Measurements from ENCODE around the gene PRAMEF20. TPM values are rescaled to one million over a fixed set of nuclear protein-coding genes. Genes with fewer than 3 reads are reported as not detected.

The PRAMEF20 gene
- total RNA-seq, 2 experiments from 2014 or later, result not detected

- TF ChIP-seq, protein P1, sequence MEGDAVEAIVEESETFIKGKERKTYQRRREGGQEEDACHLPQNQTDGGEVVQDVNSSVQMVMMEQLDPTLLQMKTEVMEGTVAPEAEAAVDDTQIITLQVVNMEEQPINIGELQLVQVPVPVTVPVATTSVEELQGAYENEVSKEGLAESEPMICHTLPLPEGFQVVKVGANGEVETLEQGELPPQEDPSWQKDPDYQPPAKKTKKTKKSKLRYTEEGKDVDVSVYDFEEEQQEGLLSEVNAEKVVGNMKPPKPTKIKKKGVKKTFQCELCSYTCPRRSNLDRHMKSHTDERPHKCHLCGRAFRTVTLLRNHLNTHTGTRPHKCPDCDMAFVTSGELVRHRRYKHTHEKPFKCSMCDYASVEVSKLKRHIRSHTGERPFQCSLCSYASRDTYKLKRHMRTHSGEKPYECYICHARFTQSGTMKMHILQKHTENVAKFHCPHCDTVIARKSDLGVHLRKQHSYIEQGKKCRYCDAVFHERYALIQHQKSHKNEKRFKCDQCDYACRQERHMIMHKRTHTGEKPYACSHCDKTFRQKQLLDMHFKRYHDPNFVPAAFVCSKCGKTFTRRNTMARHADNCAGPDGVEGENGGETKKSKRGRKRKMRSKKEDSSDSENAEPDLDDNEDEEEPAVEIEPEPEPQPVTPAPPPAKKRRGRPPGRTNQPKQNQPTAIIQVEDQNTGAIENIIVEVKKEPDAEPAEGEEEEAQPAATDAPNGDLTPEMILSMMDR (IDR thresholded peaks at IDR 0.05), result no peak
- POLR2A ChIA-PET, result no interaction called here
- no peaks in the 10 kb centered on the region for H3K9me3 Mint-ChIP-seq
These were observed 33.2 kb downstream of the PRAMEF20 start for GRCh38 chr1:13443335-13443979.

DNA sequence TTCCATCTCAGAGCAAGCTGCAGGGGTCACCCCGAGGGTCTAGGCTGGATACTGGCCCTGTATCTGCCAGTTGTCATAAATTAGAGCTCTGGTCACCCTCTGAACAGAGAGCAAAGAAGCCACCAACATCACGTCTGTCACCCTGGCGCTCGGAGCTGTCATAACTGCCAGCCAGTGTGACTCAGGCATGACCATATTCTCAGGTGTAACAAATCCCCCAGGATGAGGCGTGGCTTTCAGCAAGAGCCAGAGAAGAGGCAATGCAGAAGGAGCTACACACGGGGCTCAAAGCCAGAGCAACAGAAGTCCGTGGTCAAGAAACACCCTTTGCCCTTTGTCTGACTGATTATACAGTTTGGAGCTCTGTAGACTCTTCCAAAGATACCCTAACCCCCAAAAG is 40.0 kb downstream of the PRAMEF20 start:
- H3K36me3 Mint-ChIP-seq (ENCODE audit: low read depth), result no peaks in the 10 kb centered on the region
- POLR2A ChIA-PET, result no interaction called here
- no peaks in the 10 kb centered on the region for H3K27me3 Mint-ChIP-seq
- H3K9me3 Mint-ChIP-seq, result no peaks in the 10 kb centered on the region
- no peak overlapping the region for H3K4me3 Mint-ChIP-seq
- H3K27ac Mint-ChIP-seq, result no peak overlapping the region
- no peaks in the 10 kb centered on the region for H3K4me1 Mint-ChIP-seq (ENCODE audit: low read depth)
- no peak for DNase-seq
- CTCF ChIA-PET, result no interaction called here
- intact Hi-C loops (cut with micrococcal nuclease), result no loop called here
- TF ChIP-seq, protein P1 (IDR thresholded peaks at IDR 0.05), result no peak
- no peak for ATAC-seq

More at GRCh38 chr1:13443335-13443979, 33.2 kb downstream of the PRAMEF20 start:
- ATAC-seq (no peak), DNase-seq (no peak)
- H3K4me1 Mint-ChIP-seq (ENCODE audit: low read depth), result no peaks in the 10 kb centered on the region
- H3K27me3 Mint-ChIP-seq, result no peaks in the 10 kb centered on the region
- no peak overlapping the region for H3K4me3 Mint-ChIP-seq
- CTCF ChIA-PET, result no interaction called here
- no peaks in the 10 kb centered on the region for H3K36me3 Mint-ChIP-seq (ENCODE audit: low read depth)
- intact Hi-C loops (cut with micrococcal nuclease), result no loop called here
- no peak overlapping the region for H3K27ac Mint-ChIP-seq

- H3K27ac Mint-ChIP-seq, result no peak overlapping the region
- ChIA-PET CTCF (no interaction called here), POLR2A (no interaction called here)
- DNase-seq (no peak), ATAC-seq (no peak)
- intact Hi-C loops (cut with micrococcal nuclease), result no loop called here
- H3K4me3 Mint-ChIP-seq, result no peak overlapping the region
- H3K4me1 Mint-ChIP-seq (ENCODE audit: low read depth), result no peaks in the 10 kb centered on the region
- no peaks in the 10 kb centered on the region for H3K9me3 Mint-ChIP-seq
- no peaks in the 10 kb centered on the region for H3K27me3 Mint-ChIP-seq
- no peaks in the 10 kb centered on the region for H3K36me3 Mint-ChIP-seq (ENCODE audit: low read depth)
- TF ChIP-seq, protein P1 (IDR thresholded peaks at IDR 0.05), result no peak
These were observed 41.2 kb downstream of the PRAMEF20 start for GRCh38 chr1:13451399-13451965.

DNA sequence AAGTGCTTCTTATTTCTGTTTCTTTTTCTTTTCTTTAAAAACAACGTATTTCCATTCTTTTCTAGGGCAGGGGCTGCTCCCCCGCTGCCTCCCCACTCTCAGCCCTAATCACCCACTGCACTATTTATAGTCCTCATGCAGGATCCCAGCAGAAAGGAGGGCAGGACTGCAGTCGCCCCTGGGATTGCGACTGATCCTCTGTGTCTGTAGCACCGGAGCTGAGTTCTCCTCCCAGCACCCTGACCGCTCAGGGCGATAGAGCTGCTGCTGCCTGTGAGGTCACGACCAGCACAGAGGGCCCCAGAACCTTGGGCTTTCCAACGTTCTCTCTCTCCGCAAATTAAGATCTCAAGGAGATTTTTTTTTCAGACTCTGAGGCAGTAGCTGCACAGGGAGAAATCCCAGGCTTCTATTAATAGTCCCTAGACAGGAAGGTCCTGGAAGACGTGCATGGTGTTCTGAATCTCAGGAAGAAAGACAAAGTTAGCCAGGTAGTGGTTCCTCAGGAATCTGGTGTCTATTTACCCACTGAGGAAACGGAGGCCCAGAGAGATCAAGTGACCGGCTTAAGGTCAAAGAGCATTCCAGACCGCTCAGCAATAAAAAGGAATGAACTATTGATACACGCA is 46.8 kb downstream of the PRAMEF20 start:
- intact Hi-C loops (cut with micrococcal nuclease), result no loop called here
- TF ChIP-seq, protein P1 (IDR thresholded peaks at IDR 0.05), result no peak
- CTCF ChIA-PET, result no interaction called here
- H3K4me3 Mint-ChIP-seq, result no peak overlapping the region
- POLR2A ChIA-PET, result no interaction called here
- H3K27ac Mint-ChIP-seq, result no peak overlapping the region
- no peaks in the 10 kb centered on the region for H3K36me3 Mint-ChIP-seq (ENCODE audit: low read depth)
- H3K4me1 Mint-ChIP-seq (ENCODE audit: low read depth), result no peaks in the 10 kb centered on the region
- H3K9me3 Mint-ChIP-seq, result no peaks in the 10 kb centered on the region
- H3K27me3 Mint-ChIP-seq, result peaks cover 2% of the 10 kb centered on the region
- no peak for DNase-seq
- ATAC-seq, result no peak

- intact Hi-C loops (cut with micrococcal nuclease), result no loop called here
- H3K27ac Mint-ChIP-seq, result no peak overlapping the region
- H3K4me3 Mint-ChIP-seq, result no peak overlapping the region
- ATAC-seq (no peak), DNase-seq (no peak)
- no peaks in the 10 kb centered on the region for H3K9me3 Mint-ChIP-seq
- TF ChIP-seq, protein P1 (IDR thresholded peaks at IDR 0.05), result no peak
- no peaks in the 10 kb centered on the region for H3K27me3 Mint-ChIP-seq
- no peaks in the 10 kb centered on the region for H3K36me3 Mint-ChIP-seq (ENCODE audit: low read depth)
- no peaks in the 10 kb centered on the region for H3K4me1 Mint-ChIP-seq (ENCODE audit: low read depth)
- CTCF ChIA-PET, result no interaction called here
- POLR2A ChIA-PET, result interaction anchor here (0.6 kb wide), 1 partner anchor 489 kb away, joined by 4 read pairs; no protein-coding TSS in a partner anchor
These were observed 51.7 kb downstream of the PRAMEF20 start for GRCh38 chr1:13461977-13462376.

Measured in activated CD8-positive, alpha-beta T cell treated with anti-CD3 and anti-CD28 coated beads for 36 hours (primary cell).